HG03439 (cell line): ENCODE results near the gene PBX2.
"Not testable (repeated sequence)": the region's sequence is repeated elsewhere in the genome, so short reads cannot be mapped to it uniquely, and the experiment has no call there.

Source experiments
- ATAC-seq: cut with Tn5 transposase; IDR thresholded peaks from one replicate; pipeline ENCODE4 v1.9.1; 2021; ENCODE audit warnings: mild to moderate bottlenecking, moderate library complexity; ENCODE audit not compliant: unreplicated experiment

The PBX2 gene

DNA sequence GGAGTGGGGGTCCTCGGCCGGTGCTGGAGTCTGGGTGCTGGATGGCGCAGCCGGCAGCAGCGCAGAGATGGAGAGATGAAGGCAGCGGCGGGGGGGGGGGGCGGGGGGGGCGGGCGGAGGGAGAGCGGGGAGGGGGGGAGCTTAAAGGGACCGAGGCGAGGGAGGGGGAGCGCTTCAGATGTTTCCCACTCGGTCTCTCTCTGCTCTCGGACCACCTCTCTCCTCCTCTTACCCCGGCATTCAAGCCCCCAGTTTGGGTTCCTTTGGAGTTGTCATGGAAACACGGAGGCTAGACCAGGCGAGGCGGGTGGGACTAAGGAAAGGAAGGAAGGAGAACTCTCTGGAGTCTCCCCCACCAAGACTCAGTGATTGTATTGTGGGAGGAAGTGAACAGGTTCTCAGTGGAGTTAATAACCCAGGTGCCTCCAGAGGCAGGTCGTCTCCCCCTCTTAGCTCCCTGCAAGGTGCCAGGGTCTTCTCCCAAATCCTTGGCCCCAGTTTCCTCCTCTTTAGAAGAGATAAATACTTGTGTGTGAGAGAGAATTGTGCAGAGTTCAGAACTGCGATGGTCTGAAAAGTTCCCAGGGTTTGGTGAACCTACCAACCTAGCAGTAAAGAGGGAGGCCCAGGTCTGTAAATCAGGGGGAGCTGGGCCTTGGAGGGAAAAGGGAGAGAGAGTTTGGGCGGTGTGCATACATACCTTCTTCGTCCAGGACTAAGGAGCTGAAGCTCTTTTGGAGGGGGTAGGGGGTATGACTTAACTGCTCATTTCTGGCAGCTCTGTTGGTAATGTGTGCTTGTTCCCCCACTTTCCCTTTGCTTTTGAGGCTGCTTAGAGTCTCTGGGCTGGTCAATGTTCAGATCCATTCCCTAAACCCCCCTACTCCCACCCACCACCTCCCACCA is 37.9 kb downstream of the PBX2 start, which contains the start of gene PRRT1:
TSS of gene PRRT1 (minus strand) at position 77 of the 906 bp plus-strand sequence. CDS start 112 bp downstream, outside the sequence.
- no peak for ATAC-seq

DNA sequence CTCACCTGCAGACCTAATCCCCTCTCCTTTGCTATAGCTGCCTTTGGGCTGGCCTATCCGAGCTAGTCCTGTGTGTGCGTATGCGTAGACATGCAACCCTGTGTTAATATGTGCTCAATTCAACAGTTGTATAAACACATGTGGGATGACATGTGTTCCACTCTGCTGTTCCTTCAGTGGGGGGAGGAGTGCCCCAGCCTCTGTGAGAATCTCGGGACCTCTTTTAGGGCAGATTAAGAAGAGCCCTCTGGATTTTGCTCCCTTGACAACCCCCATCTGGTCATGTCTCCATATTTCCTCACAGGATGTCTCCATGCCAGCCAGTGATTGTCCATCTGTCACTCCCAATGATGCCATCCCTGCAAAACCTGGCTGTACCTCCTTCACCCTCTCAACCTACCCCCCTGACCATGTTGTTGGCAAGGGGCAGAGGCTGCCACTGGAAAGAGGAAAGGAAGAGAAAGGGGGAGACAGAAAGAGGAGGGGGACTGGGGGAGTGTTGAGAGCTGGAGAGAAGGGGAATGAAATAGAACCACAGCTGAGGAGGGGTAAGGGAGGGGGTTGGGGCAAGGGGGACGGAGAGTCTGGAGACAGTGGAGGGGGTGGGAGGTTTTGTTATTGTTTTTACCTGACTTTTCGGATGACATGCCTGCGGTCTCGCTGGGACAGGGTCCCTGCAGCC is 38.7 kb downstream of the PBX2 start:
- no peak for ATAC-seq

DNA sequence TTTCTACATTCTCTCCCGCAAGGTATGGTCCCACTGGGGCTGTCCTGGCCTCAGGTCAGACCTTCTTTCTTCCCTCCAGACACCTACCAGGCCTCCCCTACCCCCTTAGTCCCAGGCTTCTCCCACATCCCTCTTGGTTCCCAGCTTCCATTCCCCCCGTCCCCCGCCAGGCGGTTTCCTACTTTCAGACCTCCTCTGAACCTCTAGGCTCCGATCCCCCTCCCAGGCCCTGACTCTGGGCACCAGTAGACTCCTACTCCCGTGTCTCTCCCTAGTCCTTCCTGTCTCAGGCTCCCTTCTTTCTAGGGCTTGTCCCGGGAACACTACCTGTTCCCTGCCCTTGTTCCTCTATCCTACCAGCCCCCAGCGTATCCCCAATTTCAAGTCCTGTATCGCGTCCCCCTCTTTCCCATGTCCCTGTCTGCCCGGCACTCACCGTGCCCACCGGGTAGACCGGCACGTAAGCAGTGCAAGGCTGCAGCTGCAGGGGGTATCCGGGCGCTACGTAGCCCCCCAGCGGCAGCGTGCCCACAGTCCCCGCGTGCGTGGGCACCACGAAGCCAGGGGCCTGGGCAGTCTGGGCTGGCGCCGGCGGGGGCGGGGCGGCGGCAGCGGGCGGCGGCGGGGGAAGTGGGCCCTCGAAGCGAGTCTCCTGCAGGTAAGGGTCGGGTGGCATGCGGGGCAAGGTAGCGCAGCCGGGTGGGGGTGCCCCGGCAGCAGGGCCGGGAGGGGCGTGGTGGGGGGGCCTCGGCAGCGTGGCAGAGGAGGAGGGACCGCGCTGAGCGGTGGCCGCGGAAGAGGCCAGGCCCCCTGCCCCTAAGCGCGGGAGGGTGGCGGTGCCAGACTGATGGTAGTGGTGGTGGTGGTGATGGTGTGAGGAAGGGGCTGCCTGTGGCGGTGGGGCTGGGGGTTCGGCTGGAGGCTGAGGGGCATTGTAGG is 39.8 kb downstream of the PBX2 start:
- ATAC-seq, result no peak

DNA sequence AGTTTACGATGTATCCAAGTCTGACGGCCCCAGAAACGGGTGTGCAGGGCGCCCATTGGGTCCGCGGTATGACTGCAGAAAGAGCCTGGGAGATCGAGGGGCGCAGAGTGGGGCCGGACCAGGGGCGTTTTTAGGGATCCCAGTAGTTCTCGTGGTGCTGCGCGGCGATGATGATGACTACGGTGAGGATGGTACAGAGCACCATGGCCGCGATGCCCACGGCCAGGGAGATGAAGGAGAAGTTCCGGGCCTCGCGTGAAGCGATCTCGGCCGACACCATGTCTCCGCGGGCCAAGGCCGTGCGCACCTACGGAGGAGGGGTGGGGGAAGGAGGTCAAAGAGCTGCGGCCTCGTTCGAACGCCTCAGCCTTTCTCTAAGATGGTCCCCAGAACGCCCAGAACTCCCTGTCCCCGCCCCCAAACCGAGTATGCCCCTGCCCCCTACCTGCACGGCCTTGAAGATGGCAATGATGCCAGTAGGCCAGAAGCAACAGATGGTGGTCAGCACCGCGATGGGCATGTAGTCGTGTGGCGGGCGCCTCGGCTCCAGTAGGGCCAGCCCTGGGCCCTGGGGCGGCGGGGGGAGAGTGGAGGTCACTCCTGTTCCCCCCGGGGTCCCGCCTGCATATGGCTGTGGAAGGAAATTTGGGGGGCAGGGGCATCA is 40.8 kb downstream of the PBX2 start:
- ATAC-seq, result no peak

DNA sequence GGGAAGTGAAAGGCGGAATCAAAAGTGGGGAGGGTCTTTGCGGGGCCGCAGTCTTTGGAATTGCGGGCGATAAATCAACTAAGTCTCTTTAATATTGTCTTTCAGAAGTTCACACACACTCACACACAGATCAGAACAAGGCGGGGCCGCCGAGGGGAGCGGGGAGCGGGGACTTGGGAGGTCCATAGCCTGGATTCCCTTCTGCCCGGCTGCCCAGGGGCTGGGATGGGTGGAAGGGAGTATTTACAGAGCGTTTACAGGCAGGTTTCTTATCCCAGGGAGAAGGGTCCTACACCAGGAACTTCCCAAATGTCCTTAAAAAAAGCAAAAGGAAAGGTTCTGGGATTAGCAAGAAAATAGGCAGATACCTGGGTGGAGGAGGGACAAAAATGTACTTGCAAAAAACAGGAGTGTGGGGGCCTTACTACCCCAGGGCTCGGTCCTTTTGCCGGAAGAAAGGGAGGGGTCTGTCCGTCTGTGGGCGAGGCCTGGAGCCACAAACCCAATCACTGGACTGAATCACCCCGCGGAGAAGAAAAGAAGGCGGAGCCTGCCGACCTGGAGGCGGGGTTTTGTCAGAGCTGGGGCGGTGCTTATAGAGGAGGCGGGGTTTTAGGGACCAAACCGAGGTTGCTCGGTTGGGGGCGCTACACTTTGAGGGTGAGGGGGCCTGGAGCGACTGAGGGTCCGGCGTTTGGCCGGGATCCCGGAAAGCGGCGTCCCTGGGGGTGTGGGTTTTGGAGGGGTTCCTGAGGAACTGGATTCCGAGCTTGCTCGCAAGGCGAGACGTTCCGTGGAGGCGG is 41.5 kb downstream of the PBX2 start:
- ATAC-seq, result no peak

DNA sequence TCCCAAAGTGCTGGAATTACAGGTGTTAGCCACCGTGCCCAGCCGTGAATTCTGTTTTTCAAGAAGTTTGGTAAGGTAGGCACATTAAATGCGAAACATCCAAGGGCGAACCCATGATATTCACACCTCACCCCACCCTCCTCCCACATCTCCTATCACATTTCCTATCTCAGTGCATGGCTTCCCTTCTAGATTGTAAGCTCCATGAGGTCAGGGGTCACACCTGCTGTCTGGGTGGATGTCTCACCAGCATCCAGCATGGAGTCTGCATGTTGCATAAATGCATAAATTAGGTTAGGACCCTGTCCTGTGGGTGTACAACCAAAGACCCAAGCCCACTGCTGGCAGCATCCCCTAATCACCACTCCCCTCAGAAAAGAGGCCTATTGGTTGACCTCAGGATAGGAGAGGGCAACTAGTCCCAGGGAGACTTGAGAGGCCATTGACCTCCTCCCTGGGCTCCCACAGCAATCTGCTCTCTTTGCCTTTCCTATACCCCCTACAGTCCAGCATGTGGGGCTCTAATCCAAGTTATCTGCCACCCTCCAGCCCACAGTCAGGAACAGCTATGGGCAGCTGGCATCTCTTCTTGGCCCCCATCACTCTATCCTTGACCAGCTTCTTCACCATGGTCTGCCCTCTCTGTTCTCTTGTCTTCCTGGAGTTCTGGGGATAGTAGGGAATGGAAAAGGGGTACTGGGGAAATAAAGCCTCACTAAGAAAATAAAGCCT is 42.4 kb downstream of the PBX2 start:
- no peak for ATAC-seq

DNA sequence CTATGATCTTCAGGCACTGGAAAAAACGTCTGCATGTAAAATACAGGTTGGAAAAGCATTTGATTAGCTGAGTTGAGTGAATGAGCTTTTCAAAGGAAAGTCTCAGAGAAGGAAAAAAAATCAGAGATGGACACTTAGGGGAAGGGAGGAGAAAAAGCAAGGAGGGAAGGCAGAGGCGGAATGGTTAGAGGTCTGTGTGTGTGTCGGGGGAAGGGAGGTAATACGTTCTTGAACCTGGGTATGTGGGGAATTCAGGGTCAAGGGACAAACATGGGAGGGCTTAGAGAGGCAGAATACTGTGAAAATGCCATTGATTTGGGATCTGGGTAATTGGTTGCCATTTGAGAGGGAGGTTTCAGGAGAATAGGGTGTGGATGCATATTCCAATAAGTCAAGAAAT is 43.3 kb downstream of the PBX2 start:
- ATAC-seq, result no peak

DNA sequence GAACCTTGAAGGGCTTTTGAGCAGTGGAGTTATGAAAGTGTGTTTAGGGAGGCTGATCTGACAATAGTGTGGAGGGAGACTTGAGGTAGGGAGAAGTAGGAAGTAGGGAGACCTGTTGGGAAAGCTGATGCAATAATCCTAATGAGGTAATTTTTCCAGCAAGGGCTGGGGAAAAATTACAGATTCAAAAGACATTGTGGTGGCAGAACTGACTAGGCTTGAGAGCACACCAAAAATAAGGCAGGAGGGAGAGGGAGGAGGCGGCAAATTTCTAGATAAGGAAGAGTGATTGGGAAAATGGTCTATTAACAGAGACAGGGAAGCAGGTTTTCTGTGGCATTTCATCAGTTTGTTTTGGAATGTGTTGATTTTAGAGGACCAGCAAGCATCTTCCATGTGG is 43.7 kb downstream of the PBX2 start:
- ATAC-seq, result no peak

DNA sequence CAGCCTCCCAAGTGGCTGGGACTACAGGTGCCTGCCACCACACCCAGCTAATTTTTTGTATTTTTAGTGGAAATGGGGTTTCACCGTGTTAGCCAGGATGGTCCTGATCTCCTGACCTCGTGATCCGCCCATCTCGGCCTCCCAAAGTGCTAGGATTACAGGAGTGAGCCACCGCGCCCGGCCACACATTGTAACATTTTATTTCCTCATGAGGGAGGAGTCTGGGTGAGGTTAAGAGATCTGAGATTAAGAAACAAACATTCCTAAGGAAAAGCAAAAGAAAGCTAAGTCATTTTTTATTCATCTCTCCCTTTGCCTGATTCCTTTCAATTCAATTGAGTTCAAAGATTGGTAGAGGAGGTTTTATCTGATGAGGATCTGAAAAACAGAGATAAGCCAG is 45.8 kb downstream of the PBX2 start:
- ATAC-seq, result not testable (repeated sequence)

DNA sequence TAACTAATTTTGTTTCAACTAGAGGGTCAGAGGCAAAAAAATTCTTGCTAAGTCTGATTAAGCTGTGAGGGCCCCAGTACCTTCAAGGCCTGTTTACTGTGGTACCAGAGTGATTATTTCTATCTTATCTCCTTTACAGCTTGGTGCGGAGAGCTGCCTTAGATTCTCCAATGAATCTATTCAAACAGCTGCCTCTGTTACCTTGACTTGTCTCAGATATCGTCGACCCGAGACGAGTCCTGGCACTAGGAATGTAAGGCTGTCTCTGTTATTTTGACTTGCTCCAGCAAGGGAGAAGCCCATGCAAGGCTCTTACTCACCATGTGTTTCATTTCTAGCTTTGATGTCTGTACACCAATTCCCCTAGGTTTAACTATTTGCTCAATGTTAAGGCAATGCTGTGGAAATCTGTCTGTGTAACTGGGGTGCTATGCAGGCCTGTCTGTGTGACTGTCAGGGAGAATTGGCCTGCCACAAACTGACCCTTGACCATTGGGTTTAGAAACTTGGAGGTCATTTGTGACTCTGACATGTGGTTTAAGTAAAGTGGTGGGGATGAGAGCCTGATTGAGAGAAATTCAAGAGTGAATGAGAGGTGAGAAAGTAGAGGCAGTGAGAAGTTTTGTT is 49.5 kb downstream of the PBX2 start:
- ATAC-seq, result no peak

DNA sequence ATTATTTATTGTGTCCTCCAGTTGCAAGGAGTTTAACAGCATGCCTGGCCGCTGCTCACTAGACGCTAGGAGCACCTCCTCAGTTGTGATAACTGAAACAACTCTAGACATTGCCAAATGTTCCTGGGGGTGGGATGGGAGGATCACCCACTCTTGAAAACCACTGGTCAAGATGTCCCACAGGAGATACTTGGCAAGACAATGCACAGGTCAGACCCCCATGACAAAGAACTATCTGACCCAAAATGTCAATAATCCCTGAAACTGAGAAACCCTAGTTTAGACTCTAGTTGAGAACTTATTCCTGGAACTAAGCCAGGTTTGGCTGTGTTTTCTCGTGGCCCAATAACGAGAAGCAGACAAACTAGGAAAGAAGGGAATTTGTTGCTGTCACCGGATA is 50.4 kb downstream of the PBX2 start:
- ATAC-seq, result no peak

DNA sequence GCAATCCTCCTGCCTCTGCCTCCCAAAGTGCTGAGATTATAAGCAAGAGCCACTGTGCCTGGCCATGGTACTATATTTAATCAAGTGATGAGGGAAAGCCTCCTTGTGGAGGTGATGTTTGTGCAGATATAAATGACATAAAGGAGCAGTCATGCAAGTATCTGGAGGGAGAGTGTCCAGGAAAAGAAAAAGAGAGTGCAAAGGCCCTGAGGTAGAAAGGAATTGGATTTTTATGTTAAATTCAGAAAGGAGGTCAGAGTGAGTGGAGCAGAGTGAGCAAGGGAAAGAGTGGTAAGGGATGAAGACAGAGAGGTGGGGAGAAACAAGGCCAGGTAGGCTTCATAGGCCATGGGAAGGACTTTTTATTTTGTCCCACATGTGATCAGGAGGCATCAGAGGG is 52.5 kb downstream of the PBX2 start:
- ATAC-seq, result no peak
